ENCODE results near the gene TRAF2. TPM values are rescaled to one million over a fixed set of nuclear protein-coding genes. Genes with fewer than 3 reads are reported as not detected.

The TRAF2 gene
- total RNA-seq, 2 donors from 2014 or later, result 5.2 to 30.7 TPM

DNA sequence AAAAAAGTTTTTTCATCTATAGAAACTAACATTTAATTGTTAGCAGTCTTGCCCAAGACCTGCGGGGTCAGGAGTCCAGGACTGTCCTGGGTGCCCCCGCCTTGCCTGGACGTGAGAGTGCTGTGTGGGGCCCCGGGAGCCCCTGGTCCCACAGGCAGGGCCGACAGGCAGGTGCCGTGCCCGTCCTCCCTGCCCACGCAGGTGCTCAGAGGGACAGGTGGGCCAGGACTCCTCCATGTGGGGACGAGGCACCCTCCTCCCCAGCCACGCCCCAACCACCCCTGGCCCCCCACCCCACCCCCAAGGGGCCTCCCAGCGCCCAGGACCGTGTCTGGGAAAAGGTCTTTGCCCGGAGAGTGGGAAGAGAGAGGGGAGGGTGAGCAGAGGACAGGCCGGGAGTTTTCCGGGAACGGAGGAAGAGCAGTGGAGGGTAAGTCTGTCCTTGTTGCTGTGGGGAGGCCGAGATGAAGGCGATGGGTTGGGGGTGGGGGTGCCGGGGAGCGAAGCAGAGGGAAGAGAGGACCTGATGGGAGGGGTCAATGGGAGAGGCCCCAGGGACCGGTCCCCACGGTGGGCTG, 63.0 kb downstream of the TRAF2 start:
- Histone ChIP-seq H3K27ac (peak overlapping the region; percentile 87 to 92 (median 92)), H3K4me1 (peaks cover 52% of the 10 kb centered on the region), H3K36me3 (replicated peaks in 1 of 2; ENCODE audit: insufficient read depth in 1 of 2, low read depth in 2 of 2) (no peaks in the 10 kb centered on the region), H3K27me3 (no peaks in the 10 kb centered on the region), H3K9me3 (no peaks in the 10 kb centered on the region), H3K4me3 (peak overlapping the region in 1 of 2 donors; percentile 37)
- intact Hi-C loops (cut with DNase I), result loop anchor here (10.0 kb wide), 1 partner anchor 95 kb away; the partner anchor contains the start of gene MAMDC4
- DNase-seq (no peak), ATAC-seq (peak; percentile 3)
- 5 to 12% methylated on average over 12 to 22 of the region's 22 CpGs for WGBS, 2 donors
- TF ChIP-seq, protein P1, sequence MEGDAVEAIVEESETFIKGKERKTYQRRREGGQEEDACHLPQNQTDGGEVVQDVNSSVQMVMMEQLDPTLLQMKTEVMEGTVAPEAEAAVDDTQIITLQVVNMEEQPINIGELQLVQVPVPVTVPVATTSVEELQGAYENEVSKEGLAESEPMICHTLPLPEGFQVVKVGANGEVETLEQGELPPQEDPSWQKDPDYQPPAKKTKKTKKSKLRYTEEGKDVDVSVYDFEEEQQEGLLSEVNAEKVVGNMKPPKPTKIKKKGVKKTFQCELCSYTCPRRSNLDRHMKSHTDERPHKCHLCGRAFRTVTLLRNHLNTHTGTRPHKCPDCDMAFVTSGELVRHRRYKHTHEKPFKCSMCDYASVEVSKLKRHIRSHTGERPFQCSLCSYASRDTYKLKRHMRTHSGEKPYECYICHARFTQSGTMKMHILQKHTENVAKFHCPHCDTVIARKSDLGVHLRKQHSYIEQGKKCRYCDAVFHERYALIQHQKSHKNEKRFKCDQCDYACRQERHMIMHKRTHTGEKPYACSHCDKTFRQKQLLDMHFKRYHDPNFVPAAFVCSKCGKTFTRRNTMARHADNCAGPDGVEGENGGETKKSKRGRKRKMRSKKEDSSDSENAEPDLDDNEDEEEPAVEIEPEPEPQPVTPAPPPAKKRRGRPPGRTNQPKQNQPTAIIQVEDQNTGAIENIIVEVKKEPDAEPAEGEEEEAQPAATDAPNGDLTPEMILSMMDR (IDR thresholded peaks at IDR 0.05), result no peak
- no peak for TF ChIP-seq POLR2A (IDR thresholded peaks at IDR 0.05)

DNA sequence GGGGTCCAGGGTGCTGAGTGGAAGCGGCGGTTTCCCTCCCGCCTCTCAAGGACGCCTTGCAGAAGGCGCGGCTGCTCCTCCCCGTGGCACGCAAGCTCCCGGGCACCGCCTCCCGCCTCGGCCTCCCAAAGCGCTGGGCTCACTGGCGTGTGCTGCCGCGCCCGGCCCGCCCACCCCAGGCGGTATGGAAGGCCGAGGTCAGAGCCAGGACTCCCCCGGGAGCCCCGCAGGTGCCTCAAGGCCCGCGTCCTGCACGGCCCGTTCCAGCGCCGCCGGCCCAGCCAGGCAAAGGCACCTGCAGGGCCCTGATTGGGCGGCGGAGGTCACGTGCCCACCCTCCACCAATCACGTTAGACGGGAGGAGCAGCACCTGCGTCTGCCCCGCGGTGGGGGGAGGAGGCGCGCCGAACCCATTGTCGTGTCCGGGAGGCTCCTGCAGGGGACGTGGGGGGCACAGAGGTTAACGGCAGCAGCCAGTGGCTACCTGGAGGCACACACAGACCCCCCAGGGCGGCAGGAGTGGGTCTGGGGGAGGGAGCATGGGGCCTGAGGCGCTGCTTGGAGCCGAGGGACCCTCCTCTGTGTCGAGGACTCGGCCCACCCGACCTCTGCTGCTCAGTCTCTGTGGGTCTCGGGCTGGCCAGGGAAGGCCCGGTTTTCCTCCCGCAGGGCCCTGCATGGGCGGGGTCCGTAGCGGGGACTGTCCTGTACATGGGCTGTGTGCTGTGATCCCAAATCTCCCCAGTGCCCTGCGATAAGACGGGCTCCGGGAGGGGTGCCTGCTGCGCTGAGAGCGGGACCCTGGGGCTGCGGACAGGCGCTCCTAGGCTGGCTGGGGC, 63.7 kb downstream of the TRAF2 start:
- TF ChIP-seq POLR2A (IDR thresholded peaks at IDR 0.05), result peak; percentile 68 to 81 (median 80)
- TF ChIP-seq, protein P1 (IDR thresholded peaks at IDR 0.05), result peak in 4 of 7 experiments; percentile 29 to 63 (median 44)
- no peaks in the 10 kb centered on the region for H3K36me3 ChIP-seq (replicated peaks in 1 of 2; ENCODE audit: insufficient read depth in 1 of 2, low read depth in 2 of 2)
- intact Hi-C loops (cut with DNase I), result loop anchor here (5.0 to 10.0 kb wide), 2 partner anchors 72 to 95 kb away; partner anchors contain the start of gene MAMDC4
- 1 to 2% methylated on average over 11 to 48 of the region's 63 CpGs for whole genome bisulfite sequencing, 2 donors
- peak; percentile 97 for DNase-seq
- ATAC-seq, result peak; percentile 93
- H3K4me3 ChIP-seq, result peak overlapping the region in 1 of 2 donors; percentile 37
- H3K4me1 ChIP-seq, result peaks cover 48% of the 10 kb centered on the region
- H3K27ac ChIP-seq, result peak overlapping the region; percentile 87 to 92 (median 92)
- no peaks in the 10 kb centered on the region for H3K27me3 ChIP-seq
- H3K9me3 ChIP-seq, result no peaks in the 10 kb centered on the region

DNA sequence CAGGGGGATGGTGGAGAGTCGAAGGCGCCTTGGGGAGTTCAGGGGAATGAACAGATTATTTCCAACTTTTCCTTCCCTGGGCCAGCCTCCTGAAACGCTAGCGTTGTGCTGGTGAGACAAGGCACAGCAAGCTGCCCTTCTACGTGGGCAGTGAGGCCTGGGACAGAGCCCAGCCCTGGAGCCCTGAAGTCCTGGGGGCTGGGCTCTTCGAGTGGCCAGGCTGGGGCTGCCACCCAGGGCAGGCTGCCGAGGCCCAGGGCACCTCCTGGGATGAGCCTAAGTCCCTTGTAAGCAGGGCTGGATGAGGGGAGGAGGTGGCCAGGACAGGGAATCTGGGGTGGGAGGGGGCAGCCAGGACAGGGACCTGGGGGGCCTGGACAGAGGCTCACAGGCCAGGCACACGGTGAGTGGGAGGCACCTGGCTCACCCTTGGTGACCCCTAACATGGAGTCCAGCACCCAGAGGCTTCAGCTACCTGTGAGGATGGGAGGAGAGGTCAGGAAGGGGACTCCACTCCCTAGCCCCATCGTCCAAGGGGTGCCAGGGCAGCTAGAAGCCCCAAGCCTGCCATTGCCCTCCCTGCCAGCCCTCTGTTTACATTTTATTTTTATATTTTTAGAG, 64.5 kb downstream of the TRAF2 start:
- TF ChIP-seq, protein P1 (IDR thresholded peaks at IDR 0.05), result no peak
- TF ChIP-seq POLR2A (IDR thresholded peaks at IDR 0.05), result no peak
- intact Hi-C loops (cut with DNase I), result loop anchor here (5.0 kb wide), 1 partner anchor 72 kb away; no protein-coding TSS in a partner anchor
- Histone ChIP-seq H3K4me3 (no peak overlapping the region), H3K4me1 (peaks cover 47% of the 10 kb centered on the region), H3K27ac (peak overlapping the region; percentile 87 to 92 (median 92)), H3K36me3 (replicated peaks in 1 of 2; ENCODE audit: insufficient read depth in 1 of 2, low read depth in 2 of 2) (no peaks in the 10 kb centered on the region), H3K9me3 (no peaks in the 10 kb centered on the region), H3K27me3 (no peaks in the 10 kb centered on the region)
- 15 to 48% methylated on average over 2 to 9 of the region's 9 CpGs for WGBS, 2 donors
- DNase-seq (peak in 1 of 4 donors; percentile 41), ATAC-seq (peak; percentile 24)

DNA sequence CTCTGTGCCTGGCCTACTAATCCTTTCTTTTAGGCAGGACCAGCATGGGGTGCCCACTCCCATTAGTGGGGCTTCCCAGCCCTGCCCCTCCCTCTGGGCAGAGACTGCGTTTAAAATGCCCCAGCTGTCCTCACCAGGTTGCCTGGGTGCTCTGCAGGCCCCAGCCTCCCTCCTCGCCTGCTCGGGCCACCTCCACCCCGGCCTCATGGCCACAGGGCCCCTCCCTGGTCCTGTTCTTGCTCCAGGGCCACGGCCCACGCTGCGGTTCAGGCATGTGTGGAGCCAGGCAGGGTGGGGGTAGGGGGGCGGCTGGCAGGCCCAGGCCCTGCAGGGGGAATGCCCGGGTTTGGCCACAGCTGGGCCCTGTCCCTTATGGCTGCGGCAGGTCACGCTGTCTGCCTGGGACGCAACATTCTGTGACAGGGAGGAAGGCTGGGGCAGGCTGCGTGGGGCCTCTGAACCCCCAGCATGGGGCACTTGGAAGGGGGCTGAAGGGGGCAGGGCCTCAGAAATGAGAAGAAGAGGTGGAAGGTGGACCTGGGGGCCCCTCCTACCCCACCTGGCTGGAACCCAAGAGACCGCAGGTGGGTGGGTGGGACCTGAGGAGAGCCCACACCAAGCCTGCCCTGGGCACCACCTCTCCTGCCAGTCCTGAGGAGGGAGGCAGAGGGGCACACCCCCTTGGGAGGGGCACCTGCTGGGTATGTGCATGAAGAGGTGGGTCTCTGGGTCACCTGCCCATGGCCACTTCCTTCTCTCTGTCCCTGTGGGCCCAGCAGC, 65.4 kb downstream of the TRAF2 start, which contains the start of gene LCN12:
Gene LCN12, plus strand, starts transcription at position 733 of the 780 bp plus-strand sequence. CDS start 55 bp downstream, outside the sequence.
- intact Hi-C loops (cut with DNase I), result loop anchor here (5.0 kb wide), 1 partner anchor 71 kb away; no protein-coding TSS in a partner anchor
- no peak for DNase-seq
- peak within 1 kb of the TSS in 3 of 4 donors; percentile 91 to 92 (median 92) for H3K27ac ChIP-seq

More for the DNA sequence above, 65.4 kb downstream of the TRAF2 start, which contains the start of gene LCN12:
- TF ChIP-seq, protein P1 (IDR thresholded peaks at IDR 0.05), result no peak
- TF ChIP-seq POLR2A (IDR thresholded peaks at IDR 0.05), result no peak
- Histone ChIP-seq H3K27me3 (no peaks in the 10 kb centered on the region), H3K4me1 (peaks cover 47% of the 10 kb centered on the region), H3K36me3 (replicated peaks in 1 of 2; ENCODE audit: insufficient read depth in 1 of 2, low read depth in 2 of 2) (no peaks in the 10 kb centered on the region), H3K9me3 (no peaks in the 10 kb centered on the region), H3K4me3 (no peak within 1 kb of the TSS)
- 78 to 85% methylated on average over 9 to 14 of the region's 14 CpGs for WGBS, 2 donors
- no peak for ATAC-seq
